ENCODE measurements around the gene PEAR1. TPM values are rescaled to one million over a fixed set of nuclear protein-coding genes. Genes with fewer than 3 reads are reported as not detected.

PEAR1 gene
- total and polyA plus RNA-seq, 2 of the 8 experiments (the other 6 are each of a cell fraction or from before 2014, with no cell fraction given) = 0.63 to 0.71 TPM

GRCh38 chr1:156849151-156849496 is 44.4 kb upstream of the PEAR1 start (continued):
- no peak for TF ChIP-seq EGR1 (IDR thresholded peaks at IDR 0.05; ENCODE audit: borderline replicate concordance, low read depth, low read length)
